H9 (cell line): ENCODE measurements around the gene MYT1. TPM values are rescaled to one million over a fixed set of nuclear protein-coding genes. Genes with fewer than 3 reads are reported as not detected.

Experiments
- DNase-seq: peaks from one replicate; pipeline ENCODE4 v3.0.0-alpha.2; 2017
- H2AFZ ChIP-seq: one replicate; pipeline ENCODE4 v1.6.1; 2013; ENCODE audit warnings: mild to moderate bottlenecking, low read length, control low read depth, moderate library complexity
- H2AK5ac ChIP-seq: 2 replicates; pipeline ENCODE4 v1.6.1; 2013; ENCODE audit warnings: low read length, control low read depth, mixed read lengths; ENCODE audit not compliant: insufficient read length
- H2BK120ac ChIP-seq: one replicate; pipeline ENCODE4 v1.6.1; 2013; ENCODE audit warnings: low read depth, mild to moderate bottlenecking, low read length, control low read depth, inconsistent platforms; ENCODE audit not compliant: poor library complexity, severe bottlenecking
- H2BK12ac ChIP-seq: 2 replicates; pipeline ENCODE4 v1.6.1; 2013; ENCODE audit warnings: low read length, control low read depth, mixed read lengths, low read depth; ENCODE audit not compliant: insufficient read length
- H2BK15ac ChIP-seq: 2 replicates; pipeline ENCODE4 v1.6.1; 2013; ENCODE audit warnings: low read depth, low read length, control low read depth
- H2BK20ac ChIP-seq: one replicate; pipeline ENCODE4 v1.6.1; 2013; ENCODE audit warnings: low read depth, mild to moderate bottlenecking, low read length, control low read depth, inconsistent platforms; ENCODE audit not compliant: poor library complexity, severe bottlenecking
- H2BK5ac ChIP-seq: 2 replicates; pipeline ENCODE4 v1.6.1; 2013; ENCODE audit warnings: low read length, control low read depth, mixed read lengths; ENCODE audit not compliant: insufficient read length
- H3K14ac ChIP-seq: 2 replicates; pipeline ENCODE4 v1.6.1; 2013; ENCODE audit warnings: low read length, control low read depth; ENCODE audit not compliant: insufficient read depth
- H3K18ac ChIP-seq: 2 replicates; pipeline ENCODE4 v1.6.1; 2013; ENCODE audit warnings: low read depth, mild to moderate bottlenecking, mixed read lengths, low read length, control low read depth; ENCODE audit not compliant: insufficient read length
- H3K23ac ChIP-seq: 2 replicates; pipeline ENCODE4 v1.6.1; 2013; ENCODE audit warnings: low read length, control low read depth, mixed read lengths, low read depth; ENCODE audit not compliant: insufficient read length
- H3K23me2 ChIP-seq: 2 replicates; pipeline ENCODE4 v1.6.1; 2013; ENCODE audit warnings: low read depth, mild to moderate bottlenecking, mixed read lengths, low read length, control low read depth; ENCODE audit not compliant: insufficient read length, poor library complexity, severe bottlenecking
- H3K27ac ChIP-seq: 2 replicates; pipeline ENCODE4 v1.5.1; 2013; ENCODE audit warnings: low read length, control low read depth, mixed read lengths, low read depth; ENCODE audit not compliant: insufficient read length
- H3K27me3 ChIP-seq: 2 replicates; pipeline ENCODE4 v1.6.1; 2013; ENCODE audit warnings: low read length, control low read depth, inconsistent platforms; ENCODE audit not compliant: insufficient read depth
- H3K4ac ChIP-seq: 2 replicates; pipeline ENCODE4 v1.6.1; 2013; ENCODE audit warnings: low read depth, mild to moderate bottlenecking, control low read depth, inconsistent platforms, low read length, moderate library complexity
- H3K4me1 ChIP-seq: 2 replicates; pipeline ENCODE4 v1.6.1; 2013; ENCODE audit warnings: low read length, control low read depth, inconsistent platforms; ENCODE audit not compliant: insufficient read depth
- H3K4me2 ChIP-seq: 2 replicates; pipeline ENCODE4 v1.6.1; 2013; ENCODE audit warnings: low read length, control low read depth, mixed read lengths; ENCODE audit not compliant: insufficient read length, insufficient read depth
- H3K56ac ChIP-seq: 2 replicates; pipeline ENCODE4 v1.6.1; 2013; ENCODE audit warnings: low read depth, mild to moderate bottlenecking, mixed read lengths, low read length, control low read depth; ENCODE audit not compliant: insufficient read length
- H3K79me1 ChIP-seq: 2 replicates; pipeline ENCODE4 v1.6.1; 2013; ENCODE audit warnings: low read depth, mild to moderate bottlenecking, moderate library complexity, low read length, control low read depth, inconsistent platforms; ENCODE audit not compliant: insufficient read depth, poor library complexity, severe bottlenecking
- H3K79me2 ChIP-seq: 2 replicates; pipeline ENCODE4 v1.6.1; 2013; ENCODE audit warnings: low read length, control low read depth, inconsistent platforms; ENCODE audit not compliant: insufficient read depth
- H3K9ac ChIP-seq: 2 replicates; pipeline ENCODE4 v1.6.1; 2013; ENCODE audit warnings: low read length, control low read depth, mixed read lengths; ENCODE audit not compliant: insufficient read length; ENCODE audit errors: extremely low read depth
- H3K9me3 ChIP-seq: one replicate; pipeline ENCODE4 v1.6.1; 2013; ENCODE audit warnings: low read depth, low read length, inconsistent platforms; ENCODE audit not compliant: control insufficient read depth
- H3T11ph ChIP-seq: one replicate; pipeline ENCODE4 v1.6.1; 2013; ENCODE audit warnings: mild to moderate bottlenecking, low read length, control low read depth, inconsistent platforms
- H4K20me1 ChIP-seq: one replicate; pipeline ENCODE4 v1.6.1; 2013; ENCODE audit not compliant: control insufficient read depth, insufficient read length, insufficient read depth
- H4K5ac ChIP-seq: 2 replicates; pipeline ENCODE4 v1.6.1; 2013; ENCODE audit warnings: low read depth, mild to moderate bottlenecking, mixed read lengths, low read length, control low read depth; ENCODE audit not compliant: insufficient read length
- H4K8ac ChIP-seq: replicated peaks from 2 replicates; pipeline ENCODE4 v1.6.1; 2013; ENCODE audit warnings: low read length, control low read depth, mixed read lengths, low read depth; ENCODE audit not compliant: insufficient read length
- H4K91ac ChIP-seq: 2 replicates; pipeline ENCODE4 v1.6.1; 2013; ENCODE audit warnings: low read depth, mild to moderate bottlenecking, moderate library complexity, mixed read lengths, low read length, control low read depth; ENCODE audit not compliant: insufficient read length
- H3K27ac Mint-ChIP-seq, 3 experiments: 2 replicates in 2 of 3; 3 replicates in 1 of 3; pipeline ENCODE4 v1.8.0; 2020 to 2021; ENCODE audit warnings: mixed read lengths in 3 of 3, mild to moderate bottlenecking in 1 of 3, moderate library complexity in 1 of 3
- H3K27me3 Mint-ChIP-seq: 2 replicates; pipeline ENCODE4 v1.8.0; 2021; ENCODE audit warnings: low read depth, mild to moderate bottlenecking, moderate library complexity, mixed read lengths
- H3K36me3 Mint-ChIP-seq, 3 experiments: 2 replicates in 2 of 3; 3 replicates in 1 of 3; pipeline ENCODE4 v1.8.0; 2020 to 2021; ENCODE audit warnings: low read depth in 3 of 3, mixed read lengths in 3 of 3; ENCODE audit not compliant: insufficient read depth in 1 of 3
- H3K4me1 Mint-ChIP-seq, 2 experiments: 2 replicates each; pipeline ENCODE4 v1.8.0; 2020; ENCODE audit warnings: mixed read lengths in 2 of 2
- H3K4me3 Mint-ChIP-seq, 2 experiments: 2 replicates in 1 of 2; 3 replicates in 1 of 2; pipeline ENCODE4 v1.8.0; 2020 to 2021; ENCODE audit warnings: mild to moderate bottlenecking in 2 of 2, mixed read lengths in 2 of 2, moderate library complexity in 1 of 2
- H3K9me3 Mint-ChIP-seq, 2 experiments: 2 replicates in 1 of 2; 3 replicates in 1 of 2; pipeline ENCODE4 v1.8.0; 2020; ENCODE audit warnings: mild to moderate bottlenecking in 2 of 2, mixed read lengths in 2 of 2, moderate library complexity in 1 of 2
- CTCF ChIP-seq: fragments of 200-600 bp; sonication (generic); conservative IDR thresholded peaks from 3 replicates; pipeline ENCODE4 v1.8.0; 2021; ENCODE audit warnings: antibody characterized with exemption, mild to moderate bottlenecking
- WGBS: extraction: QIAGEN DNeasy Blood & Tissue Kit; methylation state at CpG from one replicate; pipeline ENCODE4 v1.1.7; 2013; ENCODE audit warnings: missing lambda C conversion rate, low lambda C conversion rate, mixed read lengths; ENCODE audit not compliant: insufficient read length; ENCODE audit errors: extremely low coverage; 5-methylcytosine and 5-hydroxymethylcytosine counted together
- total RNA-seq: library from RNA; stranded (reverse); gene quantifications from 2 replicates; pipeline ENCODE4 v1.2.1, GENCODE V29; 2021

MYT1 gene
- total RNA-seq, 1 experiment from 2014 or later: 0.79 TPM

- Histone ChIP-seq H3K4ac (no peak overlapping the region), H3K27me3 (no peaks in the 10 kb centered on the region), H2AFZ (no peak overlapping the region), H2AK5ac (no peak overlapping the region), H2BK20ac (no peak overlapping the region), H3K79me2 (no peaks in the 10 kb centered on the region), H3K4me1 (no peaks in the 10 kb centered on the region; the same call in 1 of the 2 replicates), H2BK120ac (no peak overlapping the region), H3K23me2 (no peaks in the 10 kb centered on the region), H4K20me1 (no peaks in the 10 kb centered on the region), H2BK12ac (no peak overlapping the region), H3K56ac (no peak overlapping the region), H2BK15ac (no peak overlapping the region), H3K14ac (no peak overlapping the region), H3K9me3 (no peaks in the 10 kb centered on the region), H3K79me1 (no peaks in the 10 kb centered on the region), H3K9ac (no peak overlapping the region), H3K18ac (no peak overlapping the region), H3K4me2 (no peak overlapping the region), H3K23ac (no peak overlapping the region), H3K27ac (no peak overlapping the region), H3T11ph (no peak overlapping the region), H4K8ac (no peak overlapping the region), H4K91ac (no peak overlapping the region), H2BK5ac (no peak overlapping the region), H4K5ac (no peak overlapping the region)
- WGBS: no CpG with 5 or more reads among the region's 20 CpGs
- Mint-ChIP-seq H3K9me3 (no peaks in the 10 kb centered on the region), H3K27me3 (peaks cover 4% of the 10 kb centered on the region), H3K27ac (no peak overlapping the region), H3K4me3 (no peak overlapping the region), H3K4me1 (peaks cover 35 to 41% of the 10 kb centered on the region in 2 experiments), H3K36me3 (peaks cover 0 to 3% (median 0%) of the 10 kb centered on the region in 3 experiments; a peak in 2 of 7 replicates)
- no peak for TF ChIP-seq CTCF
- DNase-seq: no peak
These were observed 10.2 kb upstream of the MYT1 start for GRCh38 chr20:64153861-64154589.
